Stimulated activated CD4-positive, alpha-beta T cell treated with anti-CD3 and anti-CD28 coated beads, Interleukin-4, amount 100 ng/mL, for 48 hours (primary cell): ENCODE results near the gene RUFY1.
"Not testable (repeated sequence)": the region's sequence is repeated elsewhere in the genome, so short reads cannot be mapped to it uniquely, and the experiment has no call there.

ENCODE experiments used
- DNase-seq, 2 donors: peaks; one replicate each; pipeline ENCODE4 v3.0.0-alpha.2; 2020; ENCODE audit warnings: low read depth in 2 of 2

RUFY1 gene

GRCh38 chr5:179621551-179622214, 71.3 kb downstream of the RUFY1 start:
- no peak for DNase-seq

DNA sequence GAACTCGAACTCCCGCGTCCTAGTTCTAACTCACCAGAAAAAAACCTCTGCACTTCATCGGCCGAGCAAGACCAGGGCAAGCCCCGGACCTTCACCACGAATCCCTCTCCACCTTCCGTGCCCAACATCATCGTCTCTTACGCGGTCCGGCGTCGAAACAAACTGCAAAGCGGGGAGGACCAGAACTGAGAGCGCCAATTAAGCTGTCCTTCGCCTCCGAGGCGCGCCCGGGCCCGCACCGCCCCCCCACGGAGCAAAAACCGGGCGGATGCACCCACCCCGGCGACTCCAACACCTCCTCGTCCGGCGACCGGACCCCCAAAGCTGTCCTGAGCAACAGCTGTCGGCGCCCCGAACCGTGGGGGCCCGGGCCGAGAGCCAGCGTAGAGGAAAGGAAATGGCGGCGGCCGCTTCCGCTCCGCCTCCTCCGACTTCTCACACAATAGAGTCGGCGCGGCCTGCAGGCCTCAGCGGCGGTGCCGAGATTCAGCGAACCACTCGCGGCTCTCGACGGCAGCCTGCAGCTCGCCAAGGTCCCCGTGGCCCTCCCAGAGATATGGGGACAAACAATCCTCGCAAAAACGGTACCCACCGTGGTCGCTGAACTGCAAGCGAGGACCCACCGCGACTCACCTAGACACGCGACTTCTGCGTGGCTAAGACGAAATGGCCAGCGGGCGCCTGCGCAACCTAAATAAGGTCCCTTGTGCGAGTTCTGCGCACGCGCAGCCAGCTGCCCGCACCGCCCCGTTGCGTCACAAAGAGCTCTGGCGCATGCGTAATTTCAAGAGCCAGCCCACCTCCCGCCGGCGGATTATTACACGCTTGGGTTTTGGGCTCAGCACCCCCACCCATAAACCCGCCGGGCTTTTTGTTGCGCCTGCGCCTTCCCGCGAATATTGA, 72.9 kb downstream of the RUFY1 start, which contains the start of gene HNRNPH1:
TSS of gene HNRNPH1 (minus strand) at position 669 of the 903 bp plus-strand sequence. CDS start at position 131, 538 bp downstream.
- peak; percentile 96 for DNase-seq

GRCh38 chr5:179623906-179624741, 73.8 kb downstream of the RUFY1 start:
- DNase-seq, result peak; percentile 39 to 58

- DNase-seq, result no peak
Measured at GRCh38 chr5:179624841-179625271, 74.5 kb downstream of the RUFY1 start.

GRCh38 chr5:179633501-179634369, 83.4 kb downstream of the RUFY1 start:
- not testable (repeated sequence) for DNase-seq

GRCh38 chr5:179634370-179635172, 84.2 kb downstream of the RUFY1 start:
- not testable (repeated sequence) for DNase-seq

- not testable (repeated sequence) for DNase-seq
Measured at GRCh38 chr5:179639296-179639695, 88.9 kb downstream of the RUFY1 start.

- DNase-seq, result not testable (repeated sequence)
Measured at GRCh38 chr5:179641745-179642144, 91.4 kb downstream of the RUFY1 start.

DNA sequence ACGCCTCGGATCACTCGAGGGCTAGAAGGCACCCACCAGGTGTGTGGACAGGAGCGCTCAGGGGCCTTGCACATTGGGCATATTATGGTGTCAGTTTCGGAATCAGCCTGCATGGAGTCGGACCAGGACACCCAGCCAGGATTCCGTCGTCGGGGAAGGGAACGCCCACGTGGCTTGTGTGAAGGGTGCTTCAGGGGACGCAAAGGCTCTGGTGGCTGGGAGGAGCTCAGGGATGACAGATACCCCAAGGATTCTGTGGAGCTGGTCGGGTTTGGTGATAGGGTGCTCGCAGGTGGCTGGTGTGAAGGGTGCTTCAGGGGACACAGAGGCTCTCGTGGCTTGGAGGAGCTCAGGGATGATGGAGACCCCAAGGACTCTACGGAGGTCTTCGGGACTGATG, 92.3 kb downstream of the RUFY1 start:
- not testable (repeated sequence) for DNase-seq

- not testable (repeated sequence) for DNase-seq
Measured at GRCh38 chr5:179643141-179643920, 93.0 kb downstream of the RUFY1 start.

- not testable (repeated sequence) for DNase-seq
Measured at GRCh38 chr5:179644766-179645165, 94.4 kb downstream of the RUFY1 start.

GRCh38 chr5:179648410-179648809, 98.1 kb downstream of the RUFY1 start:
- no peak for DNase-seq

DNA sequence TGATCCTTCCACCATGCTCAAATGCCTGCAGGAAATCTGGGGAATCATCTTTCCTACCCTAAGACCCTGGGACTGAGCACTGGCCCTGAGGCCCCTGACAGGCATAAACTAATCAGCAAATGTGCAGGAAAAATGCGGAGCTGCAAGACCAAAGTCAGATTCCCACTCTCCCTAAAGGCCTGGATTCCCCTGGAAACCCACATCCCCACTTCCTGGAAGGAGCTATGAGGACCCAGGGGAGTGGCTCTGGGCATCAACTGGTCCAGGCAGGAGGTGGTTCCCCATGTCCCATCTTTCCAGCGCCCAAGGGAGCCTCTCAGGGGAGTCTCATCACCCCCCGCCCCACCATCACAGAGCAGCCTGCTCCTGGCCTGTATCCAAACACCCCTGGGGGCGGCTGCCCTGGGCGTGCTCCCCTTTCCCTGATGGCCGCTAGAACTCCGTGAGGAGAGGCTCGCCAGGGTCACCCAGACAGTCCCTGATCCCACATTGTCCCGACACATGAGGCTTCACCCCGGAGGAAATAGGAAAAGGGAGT, 98.9 kb downstream of the RUFY1 start:
- DNase-seq, result not testable (repeated sequence)

GRCh38 chr5:179650245-179650644, 99.9 kb downstream of the RUFY1 start:
- not testable (repeated sequence) for DNase-seq

- DNase-seq, result not testable (repeated sequence)
Measured at GRCh38 chr5:179653135-179653534, 102.8 kb downstream of the RUFY1 start.

DNA sequence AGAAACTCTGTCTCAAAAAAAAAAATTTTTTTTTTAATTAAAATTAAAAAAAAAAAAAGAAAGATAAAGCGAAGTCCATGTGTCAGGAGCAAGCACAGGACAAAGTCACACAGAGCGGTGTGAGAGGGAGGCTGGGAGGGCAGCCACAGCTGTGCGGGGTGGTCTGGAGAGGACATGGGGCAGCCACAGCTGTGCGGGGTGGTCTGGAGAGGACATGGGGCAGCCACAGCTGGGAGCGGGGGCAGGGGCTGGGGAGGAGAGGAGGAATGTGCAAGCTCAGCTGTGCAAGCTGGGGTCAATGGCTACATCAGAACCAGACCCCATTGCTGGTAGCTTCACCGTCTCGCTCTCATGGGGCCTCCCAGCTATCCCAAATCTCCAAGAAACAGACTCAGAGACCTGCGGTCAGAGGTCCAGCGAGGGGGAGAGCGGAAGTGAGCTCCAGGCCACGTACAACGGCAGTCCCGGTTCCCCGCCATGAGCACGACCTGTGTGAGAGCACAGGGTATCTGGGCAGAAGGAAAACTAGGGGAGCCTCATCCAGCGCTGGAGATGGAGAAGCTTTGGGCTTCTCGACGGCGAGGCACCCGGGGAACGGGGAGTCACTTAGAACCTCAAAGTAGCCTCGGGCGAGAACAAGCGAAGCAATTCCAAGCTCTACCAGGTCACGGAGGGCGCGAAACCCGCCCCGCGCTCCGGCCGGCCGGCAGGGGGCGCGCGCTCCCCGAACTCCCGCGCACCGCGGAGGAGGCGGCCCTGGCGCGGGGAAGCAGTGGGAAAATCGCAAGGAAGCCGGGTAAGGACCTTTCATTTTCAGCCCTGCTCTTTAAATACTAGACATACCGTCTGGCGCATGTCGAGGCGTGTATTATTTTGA, 107.2 kb downstream of the RUFY1 start:
- not testable (repeated sequence) for DNase-seq

DNA sequence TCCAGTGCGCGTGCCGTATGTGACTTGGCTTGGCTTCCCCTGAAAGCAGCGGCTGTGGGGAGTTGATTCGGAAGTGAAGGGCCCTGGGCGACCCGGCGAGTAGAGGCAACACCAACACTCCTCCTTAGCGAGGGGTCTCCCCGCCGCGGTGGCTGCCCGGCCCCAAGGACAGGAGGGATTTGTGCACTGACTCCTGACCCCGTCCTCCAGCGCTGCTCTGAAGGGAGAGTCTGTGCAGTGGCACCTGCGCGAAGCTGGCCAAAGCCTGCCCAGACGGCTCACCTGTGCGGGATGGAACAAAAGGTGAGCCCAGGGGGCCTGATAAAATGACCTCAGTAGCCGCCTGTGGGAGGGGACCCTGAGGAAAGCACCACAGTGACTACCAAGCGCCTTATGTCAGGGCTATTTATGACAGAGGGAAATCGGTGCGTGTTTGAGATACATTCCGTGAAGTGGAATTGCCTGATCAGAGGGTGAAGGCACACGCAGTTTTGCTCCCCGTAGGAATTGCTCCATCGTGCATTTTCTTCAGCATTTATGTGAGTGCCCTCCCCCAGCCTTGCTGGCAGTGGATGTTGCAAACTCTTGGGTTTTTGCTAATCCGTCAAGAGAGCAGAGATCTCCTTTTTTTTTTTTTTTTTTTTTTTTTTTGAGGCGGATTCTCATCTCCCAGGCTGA, 108.0 kb downstream of the RUFY1 start:
- DNase-seq, result not testable (repeated sequence)
